ENCODE data around the gene CMTM2. TPM values are rescaled to one million over a fixed set of nuclear protein-coding genes. Genes with fewer than 3 reads are reported as not detected.
"Not testable (repeated sequence)": the region's sequence is repeated elsewhere in the genome, so short reads cannot be mapped to it uniquely, and the experiment has no call there.

Gene CMTM2
- total RNA-seq, 4 donors from 2014 or later = not detected

- peaks cover 25% of the 10 kb centered on the region for H3K36me3 ChIP-seq
Observed at GRCh38 chr16:66562986-66563385, 16.3 kb upstream of the CMTM2 start.

GRCh38 chr16:66563574-66564334 lies 15.5 kb upstream of the CMTM2 start:
- no peaks in the 10 kb centered on the region for H3K9me3 ChIP-seq
- H3K27ac ChIP-seq = no peak overlapping the region
- H3K36me3 ChIP-seq = peaks cover 25% of the 10 kb centered on the region
- no peaks in the 10 kb centered on the region for H3K4me1 ChIP-seq
- TF ChIP-seq CTCF (IDR thresholded peaks at IDR 0.05) (no peak), POLR2A (IDR thresholded peaks at IDR 0.05) (no peak), POLR2AphosphoS5 (IDR thresholded peaks at IDR 0.05) (no peak), EP300 (IDR thresholded peaks at IDR 0.05) (no peak)
- no peaks in the 10 kb centered on the region for H3K27me3 ChIP-seq
- 80% methylated on average over 2 of the region's 2 CpGs for WGBS
- no peak overlapping the region for H3K4me3 ChIP-seq
- no peak for DNase-seq (ENCODE audit: low spot score in 2 of 2)

More at GRCh38 chr16:66562986-66563385, 16.3 kb upstream of the CMTM2 start:
- Histone ChIP-seq H3K9me3 (no peaks in the 10 kb centered on the region), H3K27me3 (no peaks in the 10 kb centered on the region), H3K4me3 (no peak overlapping the region), H3K27ac (no peak overlapping the region), H3K4me1 (no peaks in the 10 kb centered on the region)
- DNase-seq (ENCODE audit: low spot score in 2 of 2) = no peak
- TF ChIP-seq CTCF (IDR thresholded peaks at IDR 0.05) = no peak
- TF ChIP-seq EP300 (IDR thresholded peaks at IDR 0.05) = no peak
- TF ChIP-seq POLR2A (IDR thresholded peaks at IDR 0.05) = no peak
- no peak for TF ChIP-seq POLR2AphosphoS5 (IDR thresholded peaks at IDR 0.05)
- WGBS = 95% methylated on average over 2 of the region's 2 CpGs

- Histone ChIP-seq H3K27ac (no peak within 1 kb of the TSS), H3K9me3 (no peaks in the 10 kb centered on the region), H3K4me3 (no peak within 1 kb of the TSS), H3K4me1 (peaks cover 11% of the 10 kb centered on the region), H3K27me3 (no peaks in the 10 kb centered on the region), H3K36me3 (peaks cover 25% of the 10 kb centered on the region)
- no peak for DNase-seq (ENCODE audit: low spot score in 2 of 2)
- no peak for TF ChIP-seq POLR2A (IDR thresholded peaks at IDR 0.05)
- WGBS = 90% methylated on average over 30 of the region's 54 CpGs
Observed at GRCh38 chr16:66566051-66566901, 13.0 kb upstream of the CMTM2 start, which contains the start of gene CMTM1. Gene CMTM1 (plus strand): TSS chr16:66566439. CDS start chr16:66566514, 75 bp downstream.

- Histone ChIP-seq H3K36me3 (peaks cover 25% of the 10 kb centered on the region), H3K4me1 (peaks cover 11% of the 10 kb centered on the region)
- not testable (repeated sequence) for DNase-seq (ENCODE audit: low spot score in 2 of 2); H3K27me3 ChIP-seq; H3K9me3 ChIP-seq; H3K27ac ChIP-seq; H3K4me3 ChIP-seq
- WGBS = 81% methylated on average over 3 of the region's 3 CpGs
Observed at GRCh38 chr16:66567270-66567669, 12.0 kb upstream of the CMTM2 start.

- H3K4me1 ChIP-seq = peaks cover 11% of the 10 kb centered on the region
- H3K9me3 ChIP-seq = no peaks in the 10 kb centered on the region
- DNase-seq (ENCODE audit: low spot score in 2 of 2) = no peak
- no peaks in the 10 kb centered on the region for H3K27me3 ChIP-seq
- no peak for TF ChIP-seq EP300 (IDR thresholded peaks at IDR 0.05)
- TF ChIP-seq CTCF (IDR thresholded peaks at IDR 0.05) = no peak
- no peak for TF ChIP-seq POLR2AphosphoS5 (IDR thresholded peaks at IDR 0.05)
- TF ChIP-seq POLR2A (IDR thresholded peaks at IDR 0.05) = no peak
- 98% methylated on average over 2 of the region's 2 CpGs for WGBS
- H3K27ac ChIP-seq = no peak overlapping the region
- peaks cover 25% of the 10 kb centered on the region for H3K36me3 ChIP-seq
- H3K4me3 ChIP-seq = no peak overlapping the region
Observed at GRCh38 chr16:66568355-66568754, 10.9 kb upstream of the CMTM2 start.

- TF ChIP-seq POLR2A (IDR thresholded peaks at IDR 0.05) (no peak), CTCF (IDR thresholded peaks at IDR 0.05) (no peak), POLR2AphosphoS5 (IDR thresholded peaks at IDR 0.05) (no peak), EP300 (IDR thresholded peaks at IDR 0.05) (no peak)
- H3K4me3 ChIP-seq = no peak overlapping the region
- 96% methylated on average over 1 of the region's 1 CpG for WGBS
- no peak overlapping the region for H3K27ac ChIP-seq
- peaks cover 25% of the 10 kb centered on the region for H3K36me3 ChIP-seq
- no peaks in the 10 kb centered on the region for H3K9me3 ChIP-seq
- H3K4me1 ChIP-seq = peaks cover 11% of the 10 kb centered on the region
- no peak for DNase-seq (ENCODE audit: low spot score in 2 of 2)
- no peaks in the 10 kb centered on the region for H3K27me3 ChIP-seq
Observed at GRCh38 chr16:66569131-66569530, 10.1 kb upstream of the CMTM2 start.

Measured in suprapubic skin (tissue), 4 donors.